Activated T-cell treated with anti-CD3 and anti-CD28 coated beads, Interleukin-2, amount 50 U/mL, for 1 hour (primary cell): Measurements from ENCODE around the gene CNDP1.
A peak's percentile ranks its signal among the peaks of the same experiment; 100 is the strongest.
"Not testable (repeated sequence)": the region's sequence is repeated elsewhere in the genome, so short reads cannot be mapped to it uniquely, and the experiment has no call there.

ENCODE experiments used
- DNase-seq: peaks from one replicate; pipeline ENCODE4 v3.0.0-alpha.2; 2020

Gene CNDP1

GRCh38 chr18:74534150-74534969 lies at the start of gene CNDP1:
CNDP1 (plus strand) TSS chr18:74534500; CDS start chr18:74534668, 168 bp downstream.
- DNase-seq = no peak

GRCh38 chr18:74486119-74486849 lies 48.0 kb upstream of the CNDP1 start:
- no peak for DNase-seq

- DNase-seq = no peak
Measured at GRCh38 chr18:74488354-74488753, 45.9 kb upstream of the CNDP1 start.

- no peak for DNase-seq
Measured at GRCh38 chr18:74488864-74489263, 45.4 kb upstream of the CNDP1 start.

GRCh38 chr18:74489676-74490075 lies 44.6 kb upstream of the CNDP1 start:
- DNase-seq = no peak

GRCh38 chr18:74492259-74492658 lies 42.0 kb upstream of the CNDP1 start:
- no peak for DNase-seq

- peak; percentile 57 for DNase-seq
Measured at GRCh38 chr18:74493689-74494088, 40.6 kb upstream of the CNDP1 start.

GRCh38 chr18:74494514-74494913 lies 39.8 kb upstream of the CNDP1 start:
- no peak for DNase-seq

GRCh38 chr18:74495581-74496507 lies 38.5 kb upstream of the CNDP1 start, which contains the start of gene CNDP2:
CNDP2 (plus strand) TSS chr18:74496363; CDS start chr18:74499974, 3,611 bp downstream.
- DNase-seq = peak; percentile 98

- no peak for DNase-seq
Measured at GRCh38 chr18:74496508-74497323, 37.6 kb upstream of the CNDP1 start.

GRCh38 chr18:74497324-74497676 lies 37.0 kb upstream of the CNDP1 start:
- DNase-seq = no peak

- no peak for DNase-seq
Measured at GRCh38 chr18:74497778-74498177, 36.5 kb upstream of the CNDP1 start.

GRCh38 chr18:74498712-74499627 lies 35.3 kb upstream of the CNDP1 start:
- DNase-seq = peak; percentile 72

GRCh38 chr18:74499633-74500032 lies 34.7 kb upstream of the CNDP1 start:
- peak; percentile 41 for DNase-seq

- no peak for DNase-seq
Measured at GRCh38 chr18:74500372-74500771, 33.9 kb upstream of the CNDP1 start.

GRCh38 chr18:74500774-74501173 lies 33.5 kb upstream of the CNDP1 start:
- not testable (repeated sequence) for DNase-seq

- DNase-seq = no peak
Measured at GRCh38 chr18:74501386-74501785, 32.9 kb upstream of the CNDP1 start.

- no peak for DNase-seq
Measured at GRCh38 chr18:74503137-74503536, 31.2 kb upstream of the CNDP1 start.

- no peak for DNase-seq
Measured at GRCh38 chr18:74505776-74506175, 28.5 kb upstream of the CNDP1 start.

- DNase-seq = no peak
Measured at GRCh38 chr18:74506448-74507084, 27.7 kb upstream of the CNDP1 start.
